GM19043 (cell line): ENCODE data around the gene MBOAT2.
"Not testable (repeated sequence)": the region's sequence is repeated elsewhere in the genome, so short reads cannot be mapped to it uniquely, and the experiment has no call there.

Experiments used
- ATAC-seq: cut with Tn5 transposase; IDR thresholded peaks from one replicate; pipeline ENCODE4 v1.9.1; 2021; ENCODE audit warnings: low read depth; ENCODE audit not compliant: unreplicated experiment

MBOAT2 gene

DNA sequence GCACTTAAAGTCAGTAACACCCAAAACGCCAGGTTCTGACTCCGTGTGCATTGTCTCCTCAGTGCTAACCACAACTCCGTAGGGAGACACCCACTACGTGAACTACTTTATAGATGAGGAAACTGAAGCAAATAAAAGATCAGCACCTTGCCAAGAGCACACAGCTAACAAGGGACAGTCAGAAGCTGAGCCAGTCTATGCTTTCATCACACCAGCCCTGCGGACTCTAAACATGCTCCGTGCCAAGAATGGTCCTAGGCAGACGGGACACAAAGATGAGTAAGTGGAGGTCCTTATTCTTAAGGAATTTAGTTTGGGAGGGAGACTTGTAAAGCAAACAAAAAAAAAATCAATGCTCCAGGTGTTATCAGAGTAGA is 9.6 kb downstream of the MBOAT2 start:
- ATAC-seq = no peak

DNA sequence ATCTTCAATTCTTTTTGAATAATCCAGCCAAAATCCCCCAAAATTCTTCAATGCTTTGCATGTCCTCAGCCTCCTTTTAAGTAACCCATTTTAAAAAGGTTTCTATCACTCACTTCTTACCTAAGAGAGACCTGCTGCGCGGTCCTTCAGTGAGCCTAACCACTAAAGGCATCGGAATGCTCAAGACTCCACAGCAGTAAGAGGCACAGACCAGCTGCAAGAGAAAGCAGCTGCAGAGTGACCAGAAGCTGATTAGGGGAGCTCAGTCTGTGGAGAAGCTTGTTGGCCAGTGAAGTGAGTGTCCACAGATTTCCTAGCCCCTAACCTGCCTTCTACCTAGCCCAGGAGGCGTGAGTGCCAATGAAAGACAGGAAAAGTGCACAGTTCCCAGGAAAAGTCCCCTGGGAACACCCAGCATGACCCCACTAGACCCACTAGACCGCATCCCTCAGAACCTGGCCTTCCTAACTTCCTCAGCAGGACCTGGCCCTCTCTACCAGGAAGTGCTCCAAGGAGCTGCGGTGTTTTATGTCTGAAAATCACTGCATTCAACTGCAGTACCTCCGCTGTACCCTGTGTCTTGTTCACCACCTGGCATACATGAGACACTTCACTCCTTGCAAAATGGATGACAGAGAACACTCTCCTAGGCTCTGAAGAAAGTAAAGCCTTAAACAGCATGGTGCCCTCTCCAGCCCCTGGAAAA is 10.1 kb downstream of the MBOAT2 start:
- no peak for ATAC-seq

DNA sequence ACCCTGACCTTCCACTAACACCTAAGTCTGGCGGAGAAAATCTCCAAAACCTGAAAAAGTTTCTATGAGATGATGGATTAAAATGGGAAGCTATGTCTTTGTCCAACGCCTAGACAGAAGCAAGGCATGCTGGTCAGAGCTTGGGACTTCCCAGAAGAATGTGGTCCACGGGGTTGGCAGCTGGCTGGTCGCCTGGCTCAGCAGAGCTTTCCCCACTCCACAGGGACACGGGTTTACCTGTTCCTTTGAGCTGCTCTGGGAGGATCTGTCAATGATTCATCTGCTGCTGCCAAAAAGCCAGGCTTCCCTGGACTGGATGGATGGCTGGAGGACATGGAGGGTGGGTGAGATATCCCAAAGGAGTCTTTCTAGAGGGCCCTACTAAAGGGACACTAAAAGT is 10.8 kb downstream of the MBOAT2 start:
- ATAC-seq = no peak

DNA sequence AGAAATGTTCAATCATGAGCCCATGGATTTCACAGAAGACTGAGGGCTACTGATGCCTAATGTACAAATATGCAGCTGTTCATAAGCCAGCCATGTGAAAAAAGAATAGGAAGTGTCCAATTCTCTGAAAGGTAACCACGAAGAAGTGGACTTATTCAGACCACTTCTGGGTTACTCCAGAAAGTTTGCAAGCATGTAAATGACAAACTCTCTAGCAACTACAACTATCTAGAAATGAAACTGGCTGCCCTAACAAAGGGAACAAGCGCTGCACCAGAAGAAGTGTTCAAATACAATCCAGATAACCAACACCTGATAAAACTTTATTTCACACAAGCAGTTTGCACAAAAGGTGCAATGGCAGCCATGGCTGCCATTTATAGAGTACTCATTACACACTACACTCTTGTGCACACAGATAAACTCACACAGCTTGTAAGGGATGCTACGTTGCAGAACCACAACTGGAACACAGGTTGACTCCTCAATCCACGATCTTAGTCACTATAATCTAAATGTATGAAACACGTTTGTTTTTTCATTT is 13.9 kb downstream of the MBOAT2 start:
- ATAC-seq = no peak

DNA sequence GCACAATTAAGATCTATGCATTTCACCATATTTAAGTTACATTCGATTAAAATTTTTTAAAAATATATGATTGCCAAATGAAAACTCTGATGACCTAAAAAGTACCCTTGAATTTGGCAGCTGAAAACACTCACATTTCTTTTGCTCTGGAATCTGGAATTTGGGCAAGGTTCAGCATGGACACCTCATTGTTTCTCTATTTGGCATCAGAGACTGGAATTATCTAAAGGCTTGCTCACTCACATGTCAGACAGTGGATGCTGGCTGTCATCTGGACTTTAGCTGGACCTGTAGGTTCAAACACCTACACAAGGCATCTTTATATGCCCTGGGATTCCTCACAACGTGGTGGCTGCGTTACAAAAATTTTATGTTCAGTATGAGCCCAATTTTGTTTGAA is 16.1 kb downstream of the MBOAT2 start:
- ATAC-seq = no peak

DNA sequence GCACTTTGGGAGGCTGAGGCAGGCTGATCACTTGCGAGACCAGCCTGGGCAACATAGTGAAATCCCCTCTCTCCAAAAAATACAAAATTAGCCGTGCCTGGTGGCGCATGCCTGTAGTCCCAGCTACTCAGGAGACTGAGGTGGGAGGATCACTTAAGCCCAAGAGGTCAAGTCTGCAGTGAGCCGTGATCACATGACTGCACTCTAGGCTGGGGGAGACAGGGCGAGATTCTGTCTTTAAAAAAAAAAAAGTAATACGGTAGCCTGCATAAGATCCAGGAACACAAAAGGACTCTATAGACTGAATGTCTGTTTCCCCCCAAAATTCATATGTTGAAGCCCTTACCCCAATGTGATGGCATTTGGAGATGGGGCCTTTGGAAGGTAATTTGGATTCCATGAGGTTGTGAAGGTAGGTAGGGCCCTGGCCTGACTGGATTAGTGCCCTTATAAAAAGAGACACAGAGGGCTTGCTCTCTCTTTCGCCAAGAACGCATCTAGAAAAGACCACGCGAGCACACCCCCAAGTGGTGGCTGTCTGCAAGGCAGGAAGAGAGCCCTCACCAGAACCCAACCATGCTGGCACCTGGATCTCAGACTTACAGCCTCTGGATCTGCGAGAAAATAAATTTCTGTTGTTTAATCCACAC is 17.0 kb downstream of the MBOAT2 start:
- peak; percentile 44 for ATAC-seq

DNA sequence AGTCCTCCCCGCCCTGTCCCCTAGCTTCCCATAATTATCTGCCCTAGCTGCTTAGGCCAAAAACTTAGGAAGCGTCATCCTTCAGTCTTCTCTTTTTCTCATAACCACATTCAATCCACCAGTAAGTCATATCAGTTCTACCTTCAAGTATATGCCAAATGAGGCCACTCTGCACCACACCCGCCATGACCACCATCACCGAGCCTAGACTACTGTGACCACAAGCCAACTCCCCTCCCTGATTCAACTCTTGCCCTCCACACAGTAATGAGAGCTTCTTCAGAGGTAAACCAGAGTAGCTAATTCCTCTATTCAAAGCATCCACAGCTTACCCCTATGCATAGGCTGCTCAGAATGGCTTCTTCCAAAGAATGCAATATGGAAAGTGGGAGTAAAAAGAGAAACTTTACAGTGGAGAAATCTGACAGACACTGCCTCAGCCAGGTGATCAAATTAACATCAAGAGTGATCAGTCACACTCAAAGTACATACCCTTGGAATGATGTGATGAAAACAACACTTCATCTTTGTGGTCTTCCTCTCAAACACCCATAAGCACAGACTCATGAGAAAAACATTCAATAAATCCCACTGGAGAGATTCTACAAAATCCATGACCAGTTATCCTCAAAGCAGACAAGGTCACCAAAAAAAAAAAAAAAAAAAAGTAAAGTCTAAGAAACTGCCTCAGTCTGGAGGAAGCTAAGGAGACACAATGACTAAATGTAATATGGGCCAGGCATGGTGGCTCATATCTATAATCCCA is 17.7 kb downstream of the MBOAT2 start:
- ATAC-seq = no peak

DNA sequence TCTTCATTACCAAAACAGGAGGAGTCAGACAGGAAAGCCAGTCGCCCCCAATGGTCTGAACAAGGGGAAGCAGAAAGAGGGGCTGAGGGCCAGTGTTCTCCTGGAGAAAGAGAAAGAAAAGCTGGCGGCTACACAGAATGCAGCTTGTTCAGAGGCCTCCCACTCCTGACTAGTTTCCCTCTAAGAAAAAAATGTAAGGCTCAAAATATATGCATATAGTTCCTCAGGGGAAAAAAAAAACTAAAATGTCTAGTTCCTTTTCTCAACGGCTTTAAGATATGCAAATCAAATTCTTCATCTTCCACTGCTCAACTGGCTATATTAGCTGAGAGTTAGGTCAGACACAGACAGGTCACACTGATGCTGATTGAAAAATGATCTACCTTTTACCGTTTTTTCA is 18.6 kb downstream of the MBOAT2 start:
- ATAC-seq = no peak

DNA sequence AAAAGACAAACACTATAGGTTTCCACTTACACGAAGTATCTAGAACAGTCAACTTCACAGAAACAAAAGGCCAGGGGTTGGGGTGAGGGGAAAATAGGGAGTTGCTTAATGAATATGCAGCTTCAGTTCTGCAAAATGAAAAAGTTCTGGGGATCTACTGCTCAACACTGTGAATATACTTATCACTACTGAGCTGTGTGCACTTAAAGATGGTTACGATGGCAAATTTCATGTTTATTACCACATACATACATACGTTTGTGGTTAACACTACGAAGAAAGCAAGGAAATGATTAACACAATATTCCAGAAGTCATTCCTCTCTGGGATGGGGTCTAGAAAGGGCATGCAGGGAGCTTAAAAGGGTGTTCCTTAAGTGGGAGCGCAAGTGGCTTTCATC is 19.3 kb downstream of the MBOAT2 start:
- ATAC-seq = no peak

DNA sequence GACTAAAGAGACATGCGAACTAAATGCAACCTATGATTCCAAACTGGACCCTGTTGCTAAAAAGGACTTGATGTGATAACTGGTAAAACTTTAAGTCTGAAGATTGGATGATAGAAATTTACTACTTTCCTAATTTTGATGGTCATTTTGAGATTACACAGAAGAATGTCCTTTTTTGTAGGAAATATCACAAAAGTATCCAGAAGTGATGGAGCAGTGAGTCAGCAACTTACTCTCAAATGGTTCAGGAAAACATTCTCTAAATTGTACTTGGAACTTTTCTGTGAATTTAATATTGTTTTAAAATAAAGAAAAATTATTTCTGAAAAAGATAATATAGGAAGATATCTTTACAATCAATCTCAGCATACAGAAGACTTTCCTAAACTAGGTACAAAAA is 19.9 kb downstream of the MBOAT2 start:
- ATAC-seq = no peak

DNA sequence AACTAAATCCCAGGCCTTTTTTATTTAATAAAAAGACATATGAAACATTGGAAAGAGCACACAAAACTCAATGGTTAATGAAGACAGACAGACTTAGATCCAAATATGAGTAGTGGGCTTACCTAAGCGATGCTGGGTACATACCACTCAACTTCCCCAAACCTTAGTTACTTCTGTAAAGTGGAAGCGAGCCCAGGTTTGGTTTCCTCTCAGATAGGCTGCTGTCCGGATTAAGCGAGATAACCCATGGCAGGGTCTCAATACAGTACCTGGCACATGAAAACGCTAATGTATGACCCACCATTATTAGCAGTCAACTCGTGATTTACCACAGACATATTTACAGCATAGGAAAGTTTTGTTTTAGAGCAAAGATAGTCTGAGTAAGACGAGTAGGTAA is 21.6 kb downstream of the MBOAT2 start:
- no peak for ATAC-seq

DNA sequence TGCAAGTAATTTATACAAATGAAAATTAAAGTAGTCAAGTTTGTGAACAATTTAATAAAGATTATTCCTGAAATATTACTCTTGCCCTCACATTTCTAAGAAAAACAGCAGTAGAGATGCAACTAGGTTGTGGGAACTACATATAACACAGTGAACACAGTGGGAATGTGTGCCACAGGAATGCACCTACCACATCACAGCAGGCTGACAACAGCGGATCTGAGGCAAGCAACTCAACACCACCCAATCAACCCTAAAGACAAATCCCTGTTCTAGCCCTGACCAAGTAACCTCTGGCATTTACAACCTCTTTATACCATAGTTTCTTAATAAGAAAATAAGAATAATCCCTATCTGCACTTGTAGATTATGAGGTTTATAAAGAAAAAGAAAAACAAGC is 23.4 kb downstream of the MBOAT2 start:
- ATAC-seq = no peak

DNA sequence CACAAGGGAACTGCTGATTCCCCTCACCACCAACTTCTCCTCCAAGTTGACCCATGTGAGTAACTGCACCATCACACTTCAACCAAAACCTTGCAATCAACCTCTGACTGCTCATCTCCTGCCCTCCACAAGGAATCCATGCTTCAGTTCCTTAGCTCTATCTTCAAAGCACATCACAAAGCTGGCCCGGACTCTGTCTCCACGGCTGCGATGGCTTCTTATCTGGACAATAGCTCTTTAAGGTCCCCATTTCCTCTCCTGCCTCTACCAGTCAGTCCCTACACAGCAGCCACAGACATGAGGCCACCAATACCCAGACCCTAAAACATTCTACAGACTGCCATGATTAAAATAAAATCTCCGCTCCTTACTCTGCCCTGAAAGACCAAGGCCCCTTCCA is 25.7 kb downstream of the MBOAT2 start:
- no peak for ATAC-seq

DNA sequence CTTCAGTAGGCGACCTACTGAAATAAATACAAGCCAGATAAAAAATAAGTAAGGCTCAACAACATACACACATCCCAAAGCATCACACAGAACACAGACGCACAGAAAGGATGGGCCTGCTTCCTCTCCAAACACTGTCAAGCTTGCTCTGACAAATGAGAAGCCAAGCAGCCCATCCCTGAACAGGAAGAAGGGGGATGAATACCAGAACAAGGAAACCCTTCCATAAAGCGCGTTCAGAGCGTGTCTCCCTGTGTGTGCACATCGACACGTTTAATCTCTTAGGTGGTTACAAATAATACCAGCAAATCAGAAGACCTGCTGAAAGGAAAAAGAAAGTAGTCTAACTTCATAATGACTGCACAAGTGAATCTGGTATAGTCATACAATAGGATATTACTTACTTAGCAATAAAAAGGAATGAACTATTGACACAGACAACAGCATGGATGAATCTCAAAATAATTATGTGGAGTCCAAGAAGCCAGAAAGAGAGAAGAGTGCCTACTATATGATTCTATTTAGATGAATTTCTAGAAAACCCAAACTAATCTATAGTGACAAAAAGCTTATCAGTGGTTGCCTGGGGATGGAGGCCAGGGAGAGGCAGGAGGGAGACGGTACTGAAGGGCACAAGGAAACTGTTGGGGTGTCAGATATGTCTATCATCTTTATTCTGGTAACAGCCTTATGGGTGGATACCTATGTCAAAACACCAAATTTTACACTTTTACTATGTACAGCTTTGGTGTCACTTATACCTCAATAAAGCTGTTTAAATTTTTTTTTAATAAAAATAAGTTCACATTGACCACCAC is 26.8 kb downstream of the MBOAT2 start:
- ATAC-seq = no peak

DNA sequence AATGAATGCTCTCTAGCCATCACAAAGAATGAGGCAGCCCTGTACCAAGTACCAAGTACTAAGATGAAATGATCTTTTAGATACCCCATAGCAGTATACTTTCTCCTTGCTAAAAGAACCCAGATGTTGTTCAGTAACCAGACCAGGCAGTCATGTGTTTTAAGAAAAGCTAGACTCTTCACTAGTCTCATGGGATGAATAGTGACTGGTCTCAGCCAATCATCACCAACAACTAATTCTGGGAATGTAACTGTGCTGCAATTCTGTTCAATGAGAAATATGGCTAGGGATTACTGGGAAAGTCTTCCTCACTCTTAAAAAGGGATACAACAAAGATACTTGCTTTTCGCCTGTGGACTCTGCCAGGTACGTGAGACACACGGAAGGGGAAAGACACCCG is 29.5 kb downstream of the MBOAT2 start:
- no peak for ATAC-seq

DNA sequence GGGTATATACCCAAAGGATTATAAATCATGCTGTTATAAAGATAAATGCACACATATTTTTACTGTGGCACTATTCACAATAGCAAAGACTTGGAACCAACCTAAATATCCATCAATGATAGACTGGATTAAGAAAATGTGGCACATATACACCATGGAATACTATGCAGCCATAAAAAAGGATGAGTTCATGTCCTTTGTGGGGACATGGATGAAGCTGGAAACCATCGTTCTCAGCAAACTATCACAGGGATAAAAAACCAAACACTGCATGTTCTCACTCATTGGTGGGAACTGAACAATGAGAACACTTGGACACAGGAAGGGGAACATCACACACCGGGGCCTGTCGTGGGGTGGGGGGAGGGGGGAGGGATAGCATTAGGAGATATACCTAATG is 30.5 kb downstream of the MBOAT2 start:
- not testable (repeated sequence) for ATAC-seq

DNA sequence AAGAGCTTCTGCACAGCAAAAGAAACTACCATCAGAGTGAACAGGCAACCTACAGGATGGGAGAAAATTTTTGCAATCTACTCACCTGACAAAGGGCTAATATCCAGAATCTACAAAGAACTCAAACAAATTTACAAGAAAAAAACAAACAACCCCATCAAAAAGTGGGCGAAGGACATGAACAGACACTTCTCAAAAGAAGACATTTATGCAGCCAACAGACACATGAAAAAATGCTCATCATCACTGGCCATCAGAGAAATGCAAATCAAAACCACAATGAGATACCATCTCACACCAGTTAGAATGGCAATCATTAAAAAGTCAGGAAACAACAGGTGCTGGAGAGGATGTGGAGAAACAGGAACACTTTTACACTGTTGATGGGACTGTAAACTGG is 30.9 kb downstream of the MBOAT2 start:
- ATAC-seq = not testable (repeated sequence)

DNA sequence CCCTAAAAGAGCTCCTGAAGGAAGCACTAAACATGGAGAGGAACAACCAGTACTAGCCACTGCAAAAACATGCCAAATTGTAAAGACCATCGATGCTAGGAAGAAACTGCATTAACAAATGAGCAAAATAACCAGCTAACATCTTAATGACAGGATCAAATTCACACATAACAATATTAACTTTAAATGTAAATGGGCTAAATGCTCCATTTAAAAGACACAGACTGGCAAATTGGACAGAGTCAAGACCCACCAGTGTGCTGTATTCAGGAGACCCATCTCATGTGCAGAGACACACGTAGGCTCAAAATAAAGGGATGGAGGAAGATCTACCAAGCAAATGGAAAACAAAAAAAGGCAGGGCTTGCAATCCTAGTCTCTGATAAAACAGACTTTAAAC is 34.1 kb downstream of the MBOAT2 start:
- ATAC-seq = not testable (repeated sequence)

DNA sequence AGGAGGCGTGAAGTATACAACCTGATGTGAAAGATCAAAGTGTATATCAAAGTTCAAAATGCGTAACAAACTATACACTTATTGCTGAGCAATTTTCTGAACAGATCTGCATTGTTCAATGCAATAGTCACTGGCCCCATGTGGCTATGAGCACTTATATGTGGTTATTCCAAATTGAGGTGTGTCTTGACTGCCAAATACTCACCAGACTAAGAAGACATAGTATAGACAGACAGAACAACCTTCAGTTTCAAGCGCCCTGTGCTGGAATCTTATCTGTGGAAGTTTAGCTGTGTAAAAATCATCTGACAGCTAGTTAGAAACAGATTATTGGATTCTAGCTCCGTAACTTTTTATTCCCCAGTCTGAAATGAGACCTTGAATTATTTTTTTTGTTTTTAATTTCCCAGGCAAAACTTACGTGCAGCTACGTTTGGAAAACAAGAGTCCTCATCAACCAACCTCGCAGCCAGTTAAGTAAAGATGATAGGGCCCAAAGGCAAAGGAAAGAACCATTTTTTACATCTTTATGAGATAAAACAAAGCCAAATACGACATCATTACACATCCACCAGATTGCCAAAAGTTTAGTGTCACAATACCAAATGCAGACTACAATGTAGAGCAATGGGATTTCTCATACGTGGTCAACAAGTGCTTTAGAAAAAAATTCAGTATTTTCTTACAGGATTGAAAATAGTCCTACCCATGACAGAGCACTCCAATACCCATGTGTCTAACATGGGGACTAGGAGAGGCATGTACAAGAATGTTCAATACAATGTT is 37.2 kb downstream of the MBOAT2 start:
- ATAC-seq = no peak
